SK-N-SH (cell line): ENCODE measurements around the gene PARS2. TPM values are rescaled to one million over a fixed set of nuclear protein-coding genes. Genes with fewer than 3 reads are reported as not detected.

ENCODE experiments used
- CTCF ChIA-PET: fragments of 300-600, 350-600 bp; formaldehyde crosslinking; extraction: SDS; loops from one replicate; lab custom pipeline; 2021; lab: Yijun Ruan, JAX
- POLR2A ChIA-PET: fragments of 350-600 bp; sonication (Branson Sonifier 250); formaldehyde crosslinking; extraction: SDS; loops from one replicate; lab custom pipeline; 2020; ENCODE audit warnings: antibody characterized with exemption, inconsistent platforms; lab: Yijun Ruan, JAX
- DNase-seq: peaks from one replicate; pipeline ENCODE4 v3.0.0; 2012
- H2AFZ ChIP-seq: fragments of 200-600 bp; sonication (generic); 2 replicates; pipeline ENCODE4 v1.8.1; 2016; ENCODE audit warnings: antibody characterized with exemption, mild to moderate bottlenecking, low read depth
- H3F3A ChIP-seq: fragments of 200-600 bp; sonication (generic); replicated peaks from 2 replicates; pipeline ENCODE3; 2016; ENCODE audit warnings: antibody characterized with exemption, mild to moderate bottlenecking; ENCODE audit not compliant: insufficient read depth
- H3K27ac ChIP-seq, 2 experiments: fragments of 200-500 bp in 1 of 2; fragments of 200-600 bp in 1 of 2; sonication (Bioruptor generic) in 1 of 2; sonication (generic), shearing (Covaris generic) in 1 of 2; 2 replicates each; pipeline versions ENCODE4 v1.5.1 to v1.6.1; 2014 to 2016; ENCODE audit warnings: low read depth in 2 of 2, inconsistent platforms in 1 of 2, low read length in 1 of 2, mild to moderate bottlenecking in 1 of 2, mixed read lengths in 1 of 2
- H3K27me3 ChIP-seq: fragments of 200-600 bp; sonication (generic), shearing (Covaris generic); 2 replicates; pipeline ENCODE4 v1.6.1; 2016; ENCODE audit warnings: mixed run types; ENCODE audit not compliant: insufficient read depth
- H3K36me3 ChIP-seq, 2 experiments: fragments of 200-500 bp in 1 of 2; fragments of 200-600 bp in 1 of 2; sonication (Bioruptor generic) in 1 of 2; sonication (generic) in 1 of 2; replicated peaks in 1 of 2; 2 replicates each; pipeline versions ENCODE3 to v1.5.1; 2014 to 2016; ENCODE audit warnings: low read length in 1 of 2, mild to moderate bottlenecking in 1 of 2; ENCODE audit not compliant: insufficient read depth in 2 of 2, control insufficient read depth in 1 of 2
- H3K4me1 ChIP-seq, 2 experiments: fragments of 200-500 bp in 1 of 2; fragments of 200-600 bp in 1 of 2; sonication (Bioruptor generic) in 1 of 2; sonication (generic), shearing (Covaris generic) in 1 of 2; 2 replicates each; pipeline versions ENCODE4 v1.5.1 to v1.6.1; 2014 to 2016; ENCODE audit warnings: low read depth in 1 of 2, low read length in 1 of 2, mixed run types in 1 of 2; ENCODE audit not compliant: insufficient read depth in 2 of 2, control insufficient read depth in 1 of 2
- H3K4me2 ChIP-seq: fragments of 200-600 bp; sonication (generic), shearing (Covaris generic); 2 replicates; pipeline ENCODE4 v1.6.1; 2017; ENCODE audit warnings: mixed run types
- H3K4me3 ChIP-seq, 2 experiments: fragments of 200-500 bp in 1 of 2; fragments of 200-600 bp in 1 of 2; sonication (Bioruptor generic) in 1 of 2; sonication (generic), shearing (Covaris generic) in 1 of 2; 2 replicates each; pipeline versions ENCODE4 v1.5.1 to v1.8.1; 2014 to 2016; ENCODE audit warnings: low read depth in 2 of 2, inconsistent platforms in 1 of 2, low read length in 1 of 2, mild to moderate bottlenecking in 1 of 2, mixed read lengths in 1 of 2, moderate library complexity in 1 of 2
- H3K79me2 ChIP-seq: fragments of 200-600 bp; sonication (generic); 2 replicates; pipeline ENCODE4 v1.8.1; 2017; ENCODE audit warnings: mild to moderate bottlenecking; ENCODE audit not compliant: insufficient read depth
- H3K9ac ChIP-seq: fragments of 200-600 bp; sonication (generic); 2 replicates; pipeline ENCODE4 v1.6.1; 2017; ENCODE audit warnings: mixed run types
- H3K9me2 ChIP-seq: fragments of 200-600 bp; sonication (generic); 2 replicates; pipeline ENCODE4 v1.6.1; 2017; ENCODE audit warnings: mixed run types
- H3K9me3 ChIP-seq: fragments of 200-600 bp; sonication (generic); 2 replicates; pipeline ENCODE4 v1.6.1; 2017; ENCODE audit warnings: mixed run types, mild to moderate bottlenecking, moderate library complexity
- H4K20me1 ChIP-seq: fragments of 200-600 bp; sonication (generic); 2 replicates; pipeline ENCODE4 v1.6.1; 2017; ENCODE audit warnings: mild to moderate bottlenecking, mixed run types; ENCODE audit not compliant: insufficient read depth
- CHD2 ChIP-seq: fragments of 150-350 bp; IDR thresholded peaks from 2 replicates; pipeline ENCODE4 v1.6.1; 2018; ENCODE audit warnings: low read length; ENCODE audit not compliant: partially characterized antibody
- FOSL2 ChIP-seq: IDR thresholded peaks from 2 replicates; pipeline ENCODE4 v1.4.0; 2012; ENCODE audit warnings: low read depth, mild to moderate bottlenecking, moderate library complexity, borderline replicate concordance
- FOXJ3 ChIP-seq: sonication (generic); formaldehyde crosslinking; IDR thresholded peaks from 2 replicates; pipeline ENCODE4 v1.5.1; 2020; ENCODE audit warnings: mild to moderate bottlenecking, missing genetic modification reagents
- FOXM1 ChIP-seq: IDR thresholded peaks from 2 replicates; pipeline ENCODE4 v1.4.0; 2012; ENCODE audit warnings: low read depth, mild to moderate bottlenecking
- GATA2 ChIP-seq: sonication (generic); formaldehyde crosslinking; IDR thresholded peaks from 2 replicates; pipeline ENCODE4 v1.5.0; 2020; ENCODE audit warnings: mild to moderate bottlenecking, missing genetic modification reagents
- MAX ChIP-seq: IDR thresholded peaks from 2 replicates; pipeline ENCODE4 v1.4.0; 2012; ENCODE audit warnings: low read depth
- MEF2A ChIP-seq: IDR thresholded peaks from 2 replicates; pipeline ENCODE4 v1.4.0; 2012; ENCODE audit warnings: low read depth, borderline replicate concordance
- MXI1 ChIP-seq: IDR thresholded peaks from 2 replicates; pipeline ENCODE4 v1.6.1; 2012; ENCODE audit warnings: mild to moderate bottlenecking, low read depth, low read length, improper control_type of control experiment
- NRF1 ChIP-seq: IDR thresholded peaks from 2 replicates; pipeline ENCODE4 v1.6.1; 2012; ENCODE audit warnings: low read depth, mild to moderate bottlenecking, low read length
- RAD21 ChIP-seq: IDR thresholded peaks from 2 replicates; pipeline ENCODE4 v1.6.1; 2012; ENCODE audit warnings: mild to moderate bottlenecking, low read length
- RFX5 ChIP-seq: IDR thresholded peaks from 2 replicates; pipeline ENCODE4 v1.6.1; 2012; ENCODE audit warnings: mild to moderate bottlenecking, improper control_type of control experiment, low read length
- RXRA ChIP-seq: IDR thresholded peaks from 2 replicates; pipeline ENCODE4 v1.4.0; 2012; ENCODE audit warnings: low read depth, mild to moderate bottlenecking, borderline replicate concordance
- SIN3A ChIP-seq: IDR thresholded peaks from 2 replicates; pipeline ENCODE4 v1.6.1; 2012; ENCODE audit warnings: low read depth, mild to moderate bottlenecking, low read length, moderate library complexity, borderline replicate concordance
- SMC3 ChIP-seq: IDR thresholded peaks from 2 replicates; pipeline ENCODE4 v1.6.1; 2012; ENCODE audit warnings: low read depth, low read length, improper control_type of control experiment
- TAF1 ChIP-seq: IDR thresholded peaks from 2 replicates; pipeline ENCODE4 v1.6.1; 2012; ENCODE audit warnings: low read depth, mild to moderate bottlenecking, low read length, moderate library complexity, borderline replicate concordance
- TEAD4 ChIP-seq: IDR thresholded peaks from 2 replicates; pipeline ENCODE4 v1.4.0; 2012; ENCODE audit warnings: mild to moderate bottlenecking, borderline replicate concordance; ENCODE audit not compliant: insufficient read depth
- USF2 ChIP-seq: fragments of 150-350 bp; IDR thresholded peaks from 2 replicates; pipeline ENCODE4 v1.6.1; 2017; ENCODE audit warnings: antibody characterized with exemption, low read length, low read depth, borderline replicate concordance
- YY1 ChIP-seq: IDR thresholded peaks from 2 replicates; pipeline ENCODE4 v1.4.0; 2012; ENCODE audit warnings: low read depth, mild to moderate bottlenecking
- WGBS: methylation state at CpG from one replicate; pipeline ENCODE4 v1.1.6; 2017; ENCODE audit warnings: low lambda C conversion rate; 5-methylcytosine and 5-hydroxymethylcytosine counted together
- polyA plus RNA-seq, 3 experiments: library from polyadenylated mRNA; depleted of rRNA; stranded (reverse); fragments of >200 nt; gene quantifications; 2 replicates each; pipeline ENCODE4 v1.2.3, GENCODE V29; 2012
- TF ChIP-seq, protein P1 (sequence below): IDR thresholded peaks from 2 replicates; pipeline ENCODE4 v1.6.1; 2012; ENCODE audit warnings: mild to moderate bottlenecking, low read depth, low read length, moderate library complexity
- TF ChIP-seq, protein P2 (sequence below): IDR thresholded peaks from 2 replicates; pipeline ENCODE4 v1.4.0; 2012; ENCODE audit warnings: low read depth, borderline replicate concordance

Gene PARS2
- polyA plus RNA-seq, 1 of the 3 experiments (the other 2 are of a cell fraction), result 3.2 TPM

GRCh38 chr1:54754486-54755285 is 9.6 kb downstream of the PARS2 start:
- Histone ChIP-seq H3K4me2 (no peak overlapping the region), H3K9me2 (no peaks in the 10 kb centered on the region), H3K27ac (no peak overlapping the region), H3K79me2 (no peaks in the 10 kb centered on the region), H4K20me1 (no peaks in the 10 kb centered on the region), H3K4me3 (no peak overlapping the region), H3K9me3 (no peaks in the 10 kb centered on the region), H3K27me3 (no peaks in the 10 kb centered on the region), H3K9ac (no peak overlapping the region), H3K36me3 (peaks cover 4 to 27% of the 10 kb centered on the region in 2 experiments), H2AFZ (no peak overlapping the region), H3F3A (no peaks in the 10 kb centered on the region), H3K4me1 (peaks cover 0 to 2% of the 10 kb centered on the region in 2 experiments; a peak in 1 of 4 replicates)
- 93% methylated on average over 15 of the region's 25 CpGs for WGBS
- CTCF ChIA-PET, result no interaction called here
- TF ChIP-seq RFX5 (no peak), GATA2 (no peak), TAF1 (no peak), TEAD4 (no peak), RXRA (no peak), MXI1 (no peak), MEF2A (no peak)
- POLR2A ChIA-PET, result interaction anchor here (1.4 kb wide), 1 partner anchor 22 kb away, joined by 3 read pairs; no protein-coding TSS in a partner anchor
- no peak for DNase-seq

DNA sequence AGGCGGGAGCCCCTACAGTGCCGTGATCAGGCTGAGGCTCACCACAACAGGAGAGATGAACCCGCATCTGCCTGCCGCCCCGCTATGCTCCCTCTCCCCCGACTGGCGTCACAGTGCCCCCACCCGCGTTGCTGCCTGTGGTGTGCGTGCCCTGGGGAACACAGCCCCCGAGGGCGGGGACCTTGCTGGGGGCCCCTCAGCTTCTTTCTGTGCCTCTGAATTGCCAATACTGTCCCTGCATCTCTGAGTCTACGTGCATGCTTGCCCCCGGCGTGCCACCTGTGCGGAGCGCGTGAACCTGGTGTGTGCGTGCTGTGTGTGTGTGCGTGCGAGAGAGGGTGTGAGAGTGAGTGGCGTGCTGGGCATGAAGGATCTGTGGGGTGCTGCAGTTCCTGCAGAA is 10.3 kb downstream of the PARS2 start:
- Histone ChIP-seq H3K4me3 (no peak overlapping the region), H3K9me3 (no peaks in the 10 kb centered on the region), H4K20me1 (no peaks in the 10 kb centered on the region), H2AFZ (no peak overlapping the region), H3K9me2 (no peaks in the 10 kb centered on the region), H3K36me3 (peaks cover 4 to 27% of the 10 kb centered on the region in 2 experiments), H3K79me2 (no peaks in the 10 kb centered on the region), H3K27ac (no peak overlapping the region), H3F3A (no peaks in the 10 kb centered on the region), H3K9ac (no peak overlapping the region), H3K4me1 (peaks cover 0 to 2% of the 10 kb centered on the region in 2 experiments; a peak in 1 of 4 replicates), H3K27me3 (no peaks in the 10 kb centered on the region), H3K4me2 (no peak overlapping the region)
- ChIA-PET POLR2A (no interaction called here), CTCF (no interaction called here)
- DNase-seq, result no peak
- 100% methylated on average over 10 of the region's 22 CpGs for WGBS
- TF ChIP-seq CHD2 (no peak), GATA2 (no peak), RAD21 (no peak), USF2 (no peak), MEF2A (no peak), YY1 (no peak), FOXJ3 (CRISPR knock-in tag) (no peak), FOSL2 (no peak), SMC3 (no peak), FOXM1 (no peak), SIN3A (no peak), TEAD4 (no peak), MAX (no peak), NRF1 (no peak)
- TF ChIP-seq, protein P1, sequence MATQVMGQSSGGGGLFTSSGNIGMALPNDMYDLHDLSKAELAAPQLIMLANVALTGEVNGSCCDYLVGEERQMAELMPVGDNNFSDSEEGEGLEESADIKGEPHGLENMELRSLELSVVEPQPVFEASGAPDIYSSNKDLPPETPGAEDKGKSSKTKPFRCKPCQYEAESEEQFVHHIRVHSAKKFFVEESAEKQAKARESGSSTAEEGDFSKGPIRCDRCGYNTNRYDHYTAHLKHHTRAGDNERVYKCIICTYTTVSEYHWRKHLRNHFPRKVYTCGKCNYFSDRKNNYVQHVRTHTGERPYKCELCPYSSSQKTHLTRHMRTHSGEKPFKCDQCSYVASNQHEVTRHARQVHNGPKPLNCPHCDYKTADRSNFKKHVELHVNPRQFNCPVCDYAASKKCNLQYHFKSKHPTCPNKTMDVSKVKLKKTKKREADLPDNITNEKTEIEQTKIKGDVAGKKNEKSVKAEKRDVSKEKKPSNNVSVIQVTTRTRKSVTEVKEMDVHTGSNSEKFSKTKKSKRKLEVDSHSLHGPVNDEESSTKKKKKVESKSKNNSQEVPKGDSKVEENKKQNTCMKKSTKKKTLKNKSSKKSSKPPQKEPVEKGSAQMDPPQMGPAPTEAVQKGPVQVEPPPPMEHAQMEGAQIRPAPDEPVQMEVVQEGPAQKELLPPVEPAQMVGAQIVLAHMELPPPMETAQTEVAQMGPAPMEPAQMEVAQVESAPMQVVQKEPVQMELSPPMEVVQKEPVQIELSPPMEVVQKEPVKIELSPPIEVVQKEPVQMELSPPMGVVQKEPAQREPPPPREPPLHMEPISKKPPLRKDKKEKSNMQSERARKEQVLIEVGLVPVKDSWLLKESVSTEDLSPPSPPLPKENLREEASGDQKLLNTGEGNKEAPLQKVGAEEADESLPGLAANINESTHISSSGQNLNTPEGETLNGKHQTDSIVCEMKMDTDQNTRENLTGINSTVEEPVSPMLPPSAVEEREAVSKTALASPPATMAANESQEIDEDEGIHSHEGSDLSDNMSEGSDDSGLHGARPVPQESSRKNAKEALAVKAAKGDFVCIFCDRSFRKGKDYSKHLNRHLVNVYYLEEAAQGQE, result no peak
- TF ChIP-seq, protein P2, sequence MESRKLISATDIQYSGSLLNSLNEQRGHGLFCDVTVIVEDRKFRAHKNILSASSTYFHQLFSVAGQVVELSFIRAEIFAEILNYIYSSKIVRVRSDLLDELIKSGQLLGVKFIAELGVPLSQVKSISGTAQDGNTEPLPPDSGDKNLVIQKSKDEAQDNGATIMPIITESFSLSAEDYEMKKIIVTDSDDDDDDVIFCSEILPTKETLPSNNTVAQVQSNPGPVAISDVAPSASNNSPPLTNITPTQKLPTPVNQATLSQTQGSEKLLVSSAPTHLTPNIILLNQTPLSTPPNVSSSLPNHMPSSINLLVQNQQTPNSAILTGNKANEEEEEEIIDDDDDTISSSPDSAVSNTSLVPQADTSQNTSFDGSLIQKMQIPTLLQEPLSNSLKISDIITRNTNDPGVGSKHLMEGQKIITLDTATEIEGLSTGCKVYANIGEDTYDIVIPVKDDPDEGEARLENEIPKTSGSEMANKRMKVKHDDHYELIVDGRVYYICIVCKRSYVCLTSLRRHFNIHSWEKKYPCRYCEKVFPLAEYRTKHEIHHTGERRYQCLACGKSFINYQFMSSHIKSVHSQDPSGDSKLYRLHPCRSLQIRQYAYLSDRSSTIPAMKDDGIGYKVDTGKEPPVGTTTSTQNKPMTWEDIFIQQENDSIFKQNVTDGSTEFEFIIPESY, result no peak
